Prostate gland (tissue), 2 donors: Measurements from ENCODE around the gene TANGO6.

ENCODE experiments used
- CTCF ChIP-seq, 4 experiments: fragments of 200-600 bp in 2 of 4; fragments of 450-650 bp in 2 of 4; sonication (generic) in 2 of 4; IDR thresholded peaks; 1 replicate in 3 of 4; 2 replicates in 1 of 4; pipeline ENCODE4 v1.5.1; 2016 to 2019; ENCODE audit warnings: antibody characterized with exemption in 4 of 4, mild to moderate bottlenecking in 2 of 4, moderate library complexity in 2 of 4
- POLR2A ChIP-seq: fragments of 450-650 bp; IDR thresholded peaks from one replicate; pipeline ENCODE4 v1.6.1; 2016; ENCODE audit warnings: antibody characterized with exemption, mild to moderate bottlenecking

GRCh38 chr16:69003500-69003899 lies 160.2 kb downstream of the TANGO6 start:
- TF ChIP-seq CTCF (IDR thresholded peaks at IDR 0.05) (no peak), POLR2A (no peak)
